ENCODE measurements around the gene ACSM2B. TPM values are rescaled to one million over a fixed set of nuclear protein-coding genes. Genes with fewer than 3 reads are reported as not detected.
"Not testable (repeated sequence)": the region's sequence is repeated elsewhere in the genome, so short reads cannot be mapped to it uniquely, and the experiment has no call there.

ACSM2B gene
- polyA plus RNA-seq (ENCODE audit: insufficient read length in 10 of 10), result 1 to 10 TPM in 1 of 10 donors, under 1 TPM in 8, not detected in 1; 0.19 to 1.2 (median 0.45) TPM
- long read RNA-seq, donor 1, result 0 reads
- long read RNA-seq, donor 2, result 0 reads
- long read RNA-seq, donor 3, result 0 reads
- long read RNA-seq, donor 4, result 0 reads
- long read RNA-seq, donor 5, result 0 reads
- long read RNA-seq, donor 6, result 0 reads
- long read RNA-seq, donor 7, result 0 reads
- long read RNA-seq, donor 8, result 0 reads
- long read RNA-seq, donor 9, result 0 reads

- not testable (repeated sequence) for DNase-seq
These were observed at the start of gene ACSM2B for GRCh38 chr16:20576145-20576544. Gene ACSM2B (minus strand): TSS chr16:20576367. CDS start chr16:20564845, 11,522 bp downstream.

- DNase-seq, result no peak
These were observed 49.0 kb upstream of the ACSM2B start for GRCh38 chr16:20624882-20625807.

- no peak for DNase-seq
These were observed 48.0 kb upstream of the ACSM2B start for GRCh38 chr16:20624205-20624604.

DNA sequence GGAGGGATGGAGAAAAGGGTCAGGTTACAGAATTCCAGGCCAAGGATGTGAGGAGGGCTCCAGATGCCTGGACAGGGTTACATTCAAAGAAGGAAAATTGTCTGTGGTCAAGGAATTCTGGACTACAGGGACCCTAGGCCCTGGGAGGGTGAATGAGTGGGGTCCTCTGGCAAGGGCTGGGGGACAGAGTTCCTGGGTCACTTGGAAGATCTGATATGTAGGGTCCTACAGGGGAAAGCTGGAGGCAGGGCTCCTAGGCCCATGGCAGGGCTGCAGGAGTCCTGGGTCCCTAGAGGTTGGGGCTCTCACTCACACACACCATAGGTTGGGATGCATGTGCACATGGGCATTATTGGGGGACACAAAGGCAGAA, 46.3 kb upstream of the ACSM2B start:
- no peak for DNase-seq

- DNase-seq, result no peak
These were observed 45.2 kb upstream of the ACSM2B start for GRCh38 chr16:20621406-20621805.

DNA sequence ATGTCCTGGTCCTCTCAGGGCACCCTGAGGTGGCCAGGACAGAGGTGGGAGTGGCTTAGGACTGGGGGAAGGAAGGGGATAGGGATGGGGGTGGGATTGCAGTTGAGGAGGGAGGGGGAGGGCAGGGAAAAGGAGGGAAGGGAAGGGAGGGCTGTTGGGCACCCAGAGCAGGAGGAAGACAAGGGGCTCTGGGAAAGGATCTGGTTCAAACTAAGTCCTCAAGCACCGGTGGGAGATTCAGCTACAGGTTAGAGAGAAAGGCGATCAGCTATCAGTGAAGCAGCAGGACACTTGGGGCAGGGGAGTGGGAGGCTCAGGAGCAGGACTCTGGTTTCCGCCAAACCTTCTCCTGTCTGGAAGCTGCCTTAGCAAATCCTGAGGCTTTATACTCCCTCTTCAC, 44.6 kb upstream of the ACSM2B start:
- no peak for DNase-seq

DNA sequence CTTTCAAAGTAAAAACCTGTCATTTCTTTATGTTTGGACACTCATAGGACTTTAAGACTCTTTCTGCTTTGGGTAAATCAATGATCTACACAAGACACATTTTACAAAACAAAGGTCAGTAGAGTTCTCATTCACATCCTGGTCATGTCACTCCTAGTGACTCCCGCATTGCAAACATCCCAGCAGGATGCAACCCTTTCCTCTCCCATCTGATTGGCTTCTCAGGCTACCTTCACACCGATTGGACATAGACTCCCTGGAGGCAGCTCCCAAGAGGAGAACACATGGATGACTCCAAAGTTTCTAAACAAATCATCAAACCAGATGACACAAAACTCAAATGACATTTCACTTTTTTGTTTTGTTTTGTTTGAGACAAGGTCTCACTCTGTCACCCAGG, 43.8 kb upstream of the ACSM2B start:
- no peak for DNase-seq

DNA sequence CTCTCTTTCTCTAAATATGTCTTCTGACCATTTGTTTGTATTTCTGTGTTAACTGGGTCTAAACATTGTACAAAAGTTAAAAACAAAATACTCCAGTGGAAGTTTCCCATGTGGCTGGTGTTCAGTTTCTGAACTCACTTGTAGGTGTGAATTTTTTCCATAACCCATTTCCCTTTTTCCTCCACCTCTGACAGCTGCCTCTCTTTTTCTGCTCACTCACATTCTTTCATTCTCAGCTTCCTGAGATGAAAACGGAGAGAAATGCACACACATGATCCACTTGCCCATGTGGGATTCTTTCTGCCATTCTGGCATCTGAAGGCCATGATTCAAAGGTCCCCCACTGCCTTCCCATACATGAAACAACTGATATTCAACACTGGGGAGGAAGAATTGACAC, 41.1 kb upstream of the ACSM2B start:
- DNase-seq, result no peak

DNA sequence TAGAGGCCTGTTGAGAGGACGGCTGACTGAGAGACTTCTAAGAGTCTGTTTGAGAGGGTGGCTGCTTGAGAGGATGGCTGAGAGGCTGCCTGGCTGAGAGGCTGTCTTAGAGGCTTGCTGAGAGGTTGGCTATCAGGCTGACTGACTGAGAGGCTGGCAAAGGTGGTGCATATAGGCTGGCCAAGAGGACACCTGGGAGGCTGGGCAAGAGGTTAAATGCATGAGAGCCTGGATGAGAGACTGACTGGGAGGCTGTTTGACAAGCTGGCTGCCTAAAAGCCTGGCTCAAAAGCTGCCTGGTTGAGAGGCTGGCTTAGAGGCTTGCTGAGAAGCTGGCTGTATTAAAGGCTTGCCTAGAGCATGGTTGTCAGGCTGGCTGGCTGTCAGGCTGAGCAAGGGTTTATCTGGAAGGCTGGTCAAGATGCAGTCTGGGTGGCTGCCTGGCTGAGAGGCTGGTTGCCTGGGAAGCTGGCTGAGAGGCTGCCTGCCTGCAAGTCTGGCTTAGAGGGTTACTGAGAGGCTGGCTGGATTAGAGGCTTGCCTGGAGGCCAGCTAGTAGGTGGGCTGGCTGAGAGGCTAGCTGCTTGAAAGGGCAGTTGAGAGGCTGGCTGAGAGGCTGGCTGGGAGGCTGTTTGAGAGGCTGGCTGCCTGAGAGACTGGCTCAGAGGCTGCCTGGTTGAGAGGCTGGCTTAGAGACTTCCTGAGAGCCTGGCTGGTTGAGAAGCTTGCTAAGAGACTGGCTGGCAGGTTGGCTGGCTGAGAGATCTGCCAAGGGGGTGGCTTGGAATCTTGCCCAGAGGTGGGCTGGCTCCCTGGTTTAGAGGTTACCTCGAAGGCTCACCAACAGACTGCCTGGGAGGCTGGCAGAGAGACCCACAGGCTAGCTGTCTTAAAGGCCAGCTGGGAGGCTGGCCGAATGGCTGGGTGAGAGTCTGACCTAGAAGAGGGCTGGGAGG, 38.3 kb upstream of the ACSM2B start:
- no peak for DNase-seq

DNA sequence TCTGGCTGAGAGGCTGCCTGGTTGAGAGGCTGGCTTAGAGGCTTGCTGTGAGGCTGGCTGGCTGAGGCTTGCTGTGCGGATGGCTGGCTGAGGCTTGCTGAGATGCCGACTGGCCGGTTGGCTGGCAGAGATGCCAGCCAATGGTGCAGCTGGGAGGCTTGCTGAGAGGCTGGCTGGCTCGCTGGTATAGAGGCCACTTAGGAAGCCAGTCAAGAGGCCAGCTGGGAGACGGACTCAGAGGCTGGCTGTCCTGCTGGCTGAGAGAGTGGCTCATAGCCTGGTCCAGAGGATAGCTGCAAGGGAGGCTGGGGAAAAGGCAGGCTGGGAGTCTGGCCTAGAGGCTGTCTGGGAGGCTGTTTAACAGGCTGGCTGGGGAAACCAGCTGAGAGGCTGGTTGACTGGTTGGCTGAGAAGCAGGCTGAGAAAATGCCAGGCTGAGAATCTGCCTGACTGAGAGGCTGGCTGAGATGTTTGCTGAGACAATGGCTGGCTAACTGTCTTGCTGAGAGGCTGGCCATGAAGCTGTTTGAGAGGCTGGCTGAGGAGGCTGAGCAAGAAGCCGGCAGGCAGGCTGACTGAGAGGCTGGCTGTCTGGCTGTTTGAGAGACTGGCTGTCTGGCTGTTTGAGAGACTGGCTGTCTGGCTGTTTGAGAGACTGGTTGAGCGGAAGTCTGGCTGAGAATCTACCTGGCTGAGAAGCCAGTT, 37.5 kb upstream of the ACSM2B start:
- DNase-seq, result no peak

DNA sequence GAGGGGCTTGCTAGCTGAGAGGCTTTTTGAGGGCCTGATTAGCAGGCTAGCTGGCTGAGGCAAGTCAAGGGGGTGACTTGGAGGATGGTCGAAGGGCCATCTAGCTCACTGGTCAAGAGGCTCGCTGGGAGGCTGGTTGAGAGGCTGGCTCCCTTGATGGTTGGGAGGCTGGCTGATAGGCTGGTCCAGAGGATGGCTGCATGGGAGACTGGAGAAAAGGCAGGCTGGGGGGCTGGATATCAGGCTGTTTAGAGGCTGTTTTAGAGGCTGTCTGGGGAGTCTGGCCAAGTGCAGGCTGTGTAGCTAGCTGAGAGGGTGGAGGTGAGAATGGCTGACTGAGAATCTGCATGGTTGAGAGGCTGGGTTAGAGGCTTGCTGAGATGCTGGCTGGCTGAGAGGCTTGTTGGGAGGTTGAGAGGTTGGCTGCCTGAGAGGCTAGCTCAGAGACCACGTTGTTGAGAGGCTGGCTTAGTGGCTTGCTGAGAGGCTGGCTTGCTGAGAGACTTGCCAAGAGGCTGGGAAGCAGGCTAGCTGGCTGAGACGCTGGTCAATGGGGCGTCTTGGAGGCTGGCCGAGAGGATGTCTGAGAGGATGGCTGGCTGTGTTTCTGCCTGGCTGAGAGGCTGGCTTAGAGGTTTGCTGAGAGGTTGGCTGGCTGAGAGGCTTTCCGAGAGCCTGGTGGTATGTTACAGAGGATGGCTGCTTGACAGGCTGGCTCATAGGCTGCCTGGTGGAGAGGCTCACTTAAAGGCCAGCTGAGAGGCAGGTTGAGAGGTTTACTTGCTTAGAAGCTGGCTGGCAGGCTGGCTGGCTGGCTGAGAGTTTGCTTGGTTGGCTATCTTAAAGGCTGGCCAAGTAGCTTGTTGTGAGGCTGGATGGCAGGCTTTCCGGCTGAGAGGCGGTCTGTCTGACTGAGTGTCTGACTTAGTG, 36.6 kb upstream of the ACSM2B start:
- DNase-seq, result no peak

GRCh38 chr16:20611975-20612481, 35.9 kb upstream of the ACSM2B start:
- DNase-seq, result no peak

GRCh38 chr16:20611350-20611902, 35.3 kb upstream of the ACSM2B start:
- DNase-seq, result no peak

DNA sequence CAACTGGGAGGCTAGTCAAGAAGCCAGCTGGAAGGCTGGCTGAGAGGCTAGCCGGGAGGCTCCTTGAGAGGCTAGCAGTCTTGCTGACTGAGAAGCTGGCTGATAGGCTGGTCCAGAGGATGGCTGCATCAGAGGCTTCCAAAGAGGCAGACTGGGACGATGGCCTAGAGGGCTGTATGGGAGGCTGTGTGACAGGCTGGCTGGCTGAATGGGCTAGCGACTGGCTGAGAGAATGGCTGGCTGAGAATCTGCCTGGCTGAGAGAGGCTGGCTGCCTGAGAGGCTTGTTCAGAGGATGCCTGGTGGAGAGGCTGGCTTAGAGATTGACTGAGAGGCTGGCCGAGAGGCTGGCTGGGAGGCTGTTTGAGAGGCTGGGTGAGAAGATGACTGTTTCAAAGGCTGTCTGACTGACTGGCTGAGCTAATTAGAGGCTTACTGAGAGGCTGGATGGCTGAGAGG, 34.8 kb upstream of the ACSM2B start:
- DNase-seq, result no peak

DNA sequence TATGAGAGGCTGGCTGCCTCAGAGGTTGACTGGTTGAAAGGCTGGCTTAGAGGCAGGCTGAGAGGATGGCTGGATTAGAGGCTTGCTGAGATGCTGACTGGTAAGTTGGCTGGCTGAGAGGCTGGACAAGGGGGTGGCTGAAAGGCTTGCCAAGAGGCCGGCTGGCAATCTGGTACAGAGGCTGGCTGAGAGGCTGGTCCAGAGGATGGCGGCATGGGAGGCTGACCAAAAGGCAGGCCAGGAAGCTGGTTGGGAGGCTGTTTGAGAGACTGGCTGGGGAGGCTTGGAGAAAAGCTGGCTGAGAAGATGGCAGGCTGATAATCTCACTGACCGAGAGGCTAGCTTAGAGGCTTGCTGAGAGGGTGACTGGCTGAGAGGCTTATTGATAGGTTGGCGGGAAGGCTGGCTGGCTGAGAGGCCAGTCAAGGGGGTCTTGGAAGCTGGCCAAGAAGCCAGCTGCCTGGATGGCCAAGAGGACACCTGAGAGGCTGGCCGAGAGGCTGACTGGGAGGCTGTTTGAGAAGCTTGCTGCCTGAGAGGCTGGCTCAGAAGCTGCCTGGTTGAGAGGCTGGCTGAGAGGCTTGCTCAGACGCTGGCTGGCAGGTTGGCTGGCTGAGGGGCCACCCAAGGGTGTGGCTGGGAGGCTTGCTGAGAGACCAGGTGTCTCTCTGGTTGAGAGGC, 34.2 kb upstream of the ACSM2B start:
- DNase-seq, result no peak

- not testable (repeated sequence) for DNase-seq
These were observed 26.0 kb upstream of the ACSM2B start for GRCh38 chr16:20602205-20602604.

DNA sequence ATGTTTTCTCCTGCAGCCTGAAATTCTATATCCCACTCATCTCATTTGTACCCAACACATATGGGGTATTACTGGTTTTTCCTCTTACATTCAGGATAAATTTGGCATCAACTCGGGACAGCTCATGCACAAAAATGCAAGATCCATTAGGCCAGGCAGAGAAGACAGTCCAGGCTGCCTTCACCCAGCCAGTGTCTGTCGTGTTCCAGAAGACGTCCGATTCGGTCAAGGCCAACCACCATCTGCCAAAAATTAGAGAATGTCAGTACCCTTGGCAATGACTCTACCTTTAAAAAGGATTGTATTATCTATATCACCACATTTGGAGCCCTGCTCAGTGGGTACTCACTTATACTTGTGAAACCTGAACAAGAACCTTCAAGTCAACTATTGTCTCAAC, 23.3 kb upstream of the ACSM2B start:
- DNase-seq, result not testable (repeated sequence)

GRCh38 chr16:20598832-20599469, 22.8 kb upstream of the ACSM2B start:
- no peak for DNase-seq
